Spleen (tissue), 11 donors: ENCODE measurements around the gene SEMA3E. TPM values are rescaled to one million over a fixed set of nuclear protein-coding genes. Genes with fewer than 3 reads are reported as not detected.

Experiments used
- DNase-seq: peaks from one replicate; pipeline ENCODE4 v3.0.0-alpha.2; 2020
- H3K27ac ChIP-seq, 8 donors: fragments of 200-600 bp; sonication (generic) in 7 of 8; 1 replicate in 4 of 8; 2 replicates in 4 of 8; pipeline versions ENCODE4 v1.5.0 to v1.8.0; 2016 to 2021; ENCODE audit warnings: inconsistent platforms in 4 of 8, mild to moderate bottlenecking in 4 of 8, moderate library complexity in 1 of 8
- H3K27me3 ChIP-seq, 7 donors: fragments of 200-600 bp; sonication (generic) in 6 of 7; replicated peaks in 1 of 7; 1 replicate in 4 of 7; 2 replicates in 3 of 7; pipeline versions ENCODE4 v1.5.0 to v1.8.0; 2016 to 2021; ENCODE audit warnings: inconsistent platforms in 3 of 7, mild to moderate bottlenecking in 1 of 7
- H3K36me3 ChIP-seq, 6 donors: fragments of 200-600 bp; sonication (generic) in 5 of 6; 1 replicate in 4 of 6; 2 replicates in 2 of 6; pipeline versions ENCODE4 v1.5.0 to v1.8.0; 2016 to 2021; ENCODE audit warnings: inconsistent platforms in 2 of 6
- H3K4me1 ChIP-seq, 6 donors: fragments of 200-600 bp; sonication (generic) in 5 of 6; 1 replicate in 3 of 6; 2 replicates in 3 of 6; pipeline versions ENCODE4 v1.5.0 to v1.8.0; 2016 to 2021; ENCODE audit warnings: inconsistent platforms in 3 of 6
- H3K4me3 ChIP-seq, 8 donors: fragments of 200-600 bp; sonication (generic) in 7 of 8; 1 replicate in 4 of 8; 2 replicates in 4 of 8; pipeline versions ENCODE4 v1.5.0 to v1.8.0; 2016 to 2021; ENCODE audit warnings: inconsistent platforms in 4 of 8, mild to moderate bottlenecking in 4 of 8, moderate library complexity in 2 of 8
- H3K9me3 ChIP-seq, 8 donors: fragments of 200-600 bp; sonication (generic) in 7 of 8; 1 replicate in 4 of 8; 2 replicates in 4 of 8; pipeline versions ENCODE4 v1.5.0 to v1.8.0; 2016 to 2021; ENCODE audit warnings: inconsistent platforms in 4 of 8
- CTCF ChIP-seq, 11 experiments: fragments of 200-600 bp in 7 of 11; fragments of 450-650 bp in 4 of 11; sonication (generic) in 4 of 11; IDR thresholded peaks in 8 of 11; conservative IDR thresholded peaks in 3 of 11; 1 replicate in 7 of 11; 2 replicates in 4 of 11; pipeline versions ENCODE4 v1.4.0 to v1.8.0; 2016 to 2021; ENCODE audit warnings: antibody characterized with exemption in 11 of 11, inconsistent platforms in 4 of 11, mild to moderate bottlenecking in 1 of 11
- POLR2A ChIP-seq, 3 donors: fragments of 450-650 bp; IDR thresholded peaks; one replicate each; pipeline ENCODE4 v1.5.1; 2017; ENCODE audit warnings: antibody characterized with exemption in 3 of 3, mild to moderate bottlenecking in 1 of 3
- POLR2AphosphoS5 ChIP-seq, 3 donors: sonication (generic); formaldehyde crosslinking; IDR thresholded peaks; one replicate each; pipeline ENCODE4 v1.5.1; 2017; ENCODE audit warnings: antibody characterized with exemption in 3 of 3
- WGBS, 5 donors: extraction: QIAGEN DNeasy Blood & Tissue Kit in 3 of 5; methylation state at CpG; one replicate each; pipeline versions ENCODE4 v1.1.5 to v1.1.7; 2013 to 2018; 5-methylcytosine and 5-hydroxymethylcytosine counted together
- intact Hi-C: fragments of 100-400 bp; cut with DNase I; formaldehyde crosslinking; loops from one replicate; pipeline ENCODE4 v1.15.0; 2023; ENCODE audit warnings: low total_unique reads
- polyA plus RNA-seq, 3 donors: library from polyadenylated mRNA; stranded (reverse); fragments of 200-250 nt; gene quantifications; one replicate each; pipeline ENCODE4 v1.2.1, GENCODE V29; 2013
- total RNA-seq, 7 donors: library from RNA; depleted of rRNA in 3 of 7; stranded (reverse); fragments of >200 nt in 3 of 7; fragmentation: NEBNext Ultra II Directional in 4 of 7; extraction: Animal tissue kit (Norgen Biotek cat#: 25700) in 4 of 7; gene quantifications; one replicate each; pipeline versions ENCODE4 v1.1.0 to v1.2.1, GENCODE V29; 2016 to 2021
- donor health status: healthy with polysubstance abuse.
- donor health status: DM: no; HTN: no; CAD: no; lungs with moderate emphysema.
- donor health status: DM: no; HTN: no; CAD: no.
- donor health status: Bipolar disorder and iron deficiency.
- donor health status: healthy.
- donor health status: DM: no; HTN: no; CAD: no.
- donor health status: DM: yes; HTN: yes; CAD: no.

Gene SEMA3E
- total and polyA plus RNA-seq, 10 donors: under 0.01 to 0.44 (median 0.29) TPM; not detected in 7

- WGBS, 5 donors: 46 to 63% (median 50%) methylated on average over 3 of the region's 3 CpGs
- no peak overlapping the region for H3K27ac ChIP-seq
- H3K4me1 ChIP-seq: no peaks in the 10 kb centered on the region
- no peak overlapping the region for H3K4me3 ChIP-seq
- no peaks in the 10 kb centered on the region for H3K27me3 ChIP-seq
- intact Hi-C loops: no loop called here
- no peaks in the 10 kb centered on the region for H3K36me3 ChIP-seq
- TF ChIP-seq POLR2AphosphoS5 (IDR thresholded peaks at IDR 0.05) (no peak), CTCF (IDR thresholded peaks at IDR 0.05 in 8 of 11, conservative IDR thresholded peaks at IDR 0.05 in 3 of 11) (no peak), POLR2A (IDR thresholded peaks at IDR 0.05) (no peak)
- DNase-seq: no peak
- H3K9me3 ChIP-seq: peaks cover 0 to 6% (median 0%) of the 10 kb centered on the region in 8 donors
Measured at GRCh38 chr7:83695128-83695960, 46.4 kb upstream of the SEMA3E start.

DNA sequence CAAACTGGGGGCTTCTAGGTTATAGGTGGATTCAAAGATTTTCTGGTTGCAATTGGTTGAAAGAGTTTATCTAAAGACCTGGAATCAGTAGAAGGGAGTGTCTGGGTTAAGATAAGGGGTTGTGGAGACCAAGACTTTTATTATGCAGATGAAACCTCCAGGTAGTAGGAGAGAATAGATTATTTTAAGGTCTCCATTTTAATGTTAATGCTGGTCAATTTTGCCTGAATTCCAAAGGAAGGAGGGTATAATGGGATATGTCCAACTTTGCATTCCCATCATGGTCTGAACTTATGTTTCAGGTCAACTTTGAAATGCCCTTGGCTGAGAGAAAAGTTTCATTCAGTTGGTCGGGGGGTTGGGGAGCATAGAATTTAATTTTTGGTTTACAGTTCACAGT lies 44.3 kb upstream of the SEMA3E start:
- TF ChIP-seq CTCF (IDR thresholded peaks at IDR 0.05 in 8 of 11, conservative IDR thresholded peaks at IDR 0.05 in 3 of 11): no peak
- TF ChIP-seq POLR2AphosphoS5 (IDR thresholded peaks at IDR 0.05): no peak
- no peak for TF ChIP-seq POLR2A (IDR thresholded peaks at IDR 0.05)
- intact Hi-C loops: no loop called here
- H3K4me1 ChIP-seq: no peaks in the 10 kb centered on the region
- no peak overlapping the region for H3K4me3 ChIP-seq
- H3K27ac ChIP-seq: no peak overlapping the region
- no peaks in the 10 kb centered on the region for H3K36me3 ChIP-seq
- H3K9me3 ChIP-seq: peaks cover 0 to 6% (median 0%) of the 10 kb centered on the region in 8 donors
- DNase-seq: no peak
- H3K27me3 ChIP-seq: no peaks in the 10 kb centered on the region
- 72 to 84% (median 78%) methylated on average over 1 of the region's 1 CpG for WGBS, 5 donors

DNA sequence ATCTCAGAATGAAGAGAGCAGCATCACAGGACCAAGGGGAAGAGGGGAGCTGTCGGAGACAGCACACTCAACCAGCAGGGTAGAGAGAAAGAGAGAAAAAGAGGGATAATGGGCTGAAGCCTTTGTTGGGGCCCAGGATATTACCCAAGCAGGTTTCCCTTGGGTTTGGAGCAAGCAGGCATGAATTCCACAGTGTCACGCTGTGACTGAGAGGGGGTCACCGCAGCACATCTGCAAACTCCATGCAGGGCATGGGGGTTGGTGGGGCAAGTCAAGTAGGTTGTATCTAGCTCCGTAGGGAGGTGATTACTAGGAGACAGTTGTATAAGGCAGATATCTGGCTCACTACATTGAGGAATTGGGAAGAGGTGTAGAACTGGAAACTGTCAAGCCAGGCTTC lies 42.2 kb upstream of the SEMA3E start:
- intact Hi-C loops: no loop called here
- no peaks in the 10 kb centered on the region for H3K27me3 ChIP-seq
- WGBS, 5 donors: 44 to 54% (median 53%) methylated on average over 4 of the region's 4 CpGs
- no peaks in the 10 kb centered on the region for H3K4me1 ChIP-seq
- no peak for DNase-seq
- no peak overlapping the region for H3K4me3 ChIP-seq
- no peaks in the 10 kb centered on the region for H3K36me3 ChIP-seq
- no peak for TF ChIP-seq POLR2AphosphoS5 (IDR thresholded peaks at IDR 0.05)
- TF ChIP-seq CTCF (IDR thresholded peaks at IDR 0.05 in 8 of 11, conservative IDR thresholded peaks at IDR 0.05 in 3 of 11): no peak
- TF ChIP-seq POLR2A (IDR thresholded peaks at IDR 0.05): no peak
- no peak overlapping the region for H3K27ac ChIP-seq
- peaks cover 0 to 6% (median 0%) of the 10 kb centered on the region in 8 donors for H3K9me3 ChIP-seq

DNA sequence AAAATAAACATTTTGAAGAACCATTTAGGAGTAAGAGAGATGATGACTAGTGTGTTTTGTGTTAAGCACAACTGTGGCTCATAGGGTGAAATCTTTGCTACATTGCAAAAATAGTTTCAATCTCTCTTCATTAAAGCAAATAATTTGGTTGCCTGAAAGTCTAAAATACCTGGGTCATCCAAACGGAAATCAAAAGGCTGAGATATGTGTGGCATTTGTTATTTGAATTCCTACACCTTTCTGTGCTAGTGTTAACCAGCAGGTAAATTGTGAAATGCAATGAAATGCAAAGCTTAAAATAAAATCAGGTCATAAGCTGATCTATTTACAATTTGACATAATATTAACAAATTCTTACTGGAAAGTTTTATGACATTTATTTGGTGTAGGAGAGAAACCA lies 40.9 kb upstream of the SEMA3E start:
- Histone ChIP-seq H3K9me3 (no peaks in the 10 kb centered on the region), H3K4me3 (no peak overlapping the region), H3K27me3 (no peaks in the 10 kb centered on the region), H3K36me3 (no peaks in the 10 kb centered on the region), H3K27ac (no peak overlapping the region), H3K4me1 (no peaks in the 10 kb centered on the region)
- 37 to 57% (median 50%) methylated on average over 1 of the region's 1 CpG for WGBS, 5 donors
- no peak for TF ChIP-seq POLR2AphosphoS5 (IDR thresholded peaks at IDR 0.05)
- TF ChIP-seq CTCF (IDR thresholded peaks at IDR 0.05 in 8 of 11, conservative IDR thresholded peaks at IDR 0.05 in 3 of 11): no peak
- TF ChIP-seq POLR2A (IDR thresholded peaks at IDR 0.05): no peak
- intact Hi-C loops: no loop called here
- DNase-seq: no peak
